Prostate gland (tissue), 2 donors: ENCODE results near the gene TMEM250.

Experiments used
- POLR2A ChIP-seq: fragments of 450-650 bp; IDR thresholded peaks from one replicate; pipeline ENCODE4 v1.6.1; 2016; ENCODE audit warnings: antibody characterized with exemption, mild to moderate bottlenecking
- POLR2AphosphoS5 ChIP-seq: sonication (generic); formaldehyde crosslinking; IDR thresholded peaks from one replicate; pipeline ENCODE4 v1.6.1; 2017; ENCODE audit warnings: antibody characterized with exemption
- TF ChIP-seq, protein P1 (sequence below), 4 experiments: fragments of 200-600 bp in 2 of 4; fragments of 450-650 bp in 2 of 4; sonication (generic) in 2 of 4; IDR thresholded peaks; 1 replicate in 3 of 4; 2 replicates in 1 of 4; pipeline ENCODE4 v1.5.1; 2016 to 2019; ENCODE audit warnings: antibody characterized with exemption in 4 of 4, mild to moderate bottlenecking in 2 of 4, moderate library complexity in 2 of 4

DNA sequence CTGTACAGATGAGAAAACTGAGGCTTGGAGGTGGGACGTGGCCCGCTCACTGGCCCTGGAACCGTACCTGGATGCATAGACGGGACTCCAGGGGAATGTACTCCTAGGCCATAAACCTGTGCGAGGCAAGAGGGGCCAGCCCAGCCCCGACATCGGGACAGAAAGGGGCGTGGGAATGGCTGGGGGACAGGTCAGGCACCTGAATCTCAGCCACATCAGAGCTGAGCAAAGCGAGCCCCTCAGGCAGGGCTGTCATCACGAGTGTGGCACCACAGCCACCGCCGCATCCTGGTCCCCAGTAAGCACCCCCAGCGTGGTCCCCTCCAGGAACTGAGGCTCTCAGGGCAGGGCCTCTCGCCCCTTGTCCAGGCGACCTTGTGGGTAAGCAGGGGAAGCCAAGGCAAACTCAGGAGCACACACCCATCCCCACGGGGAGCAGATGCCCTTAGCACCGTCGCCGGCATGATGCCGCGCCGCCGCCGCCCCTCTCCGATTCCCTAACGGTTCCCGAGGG is 40.1 kb downstream of the TMEM250 start:
- TF ChIP-seq, protein P1, sequence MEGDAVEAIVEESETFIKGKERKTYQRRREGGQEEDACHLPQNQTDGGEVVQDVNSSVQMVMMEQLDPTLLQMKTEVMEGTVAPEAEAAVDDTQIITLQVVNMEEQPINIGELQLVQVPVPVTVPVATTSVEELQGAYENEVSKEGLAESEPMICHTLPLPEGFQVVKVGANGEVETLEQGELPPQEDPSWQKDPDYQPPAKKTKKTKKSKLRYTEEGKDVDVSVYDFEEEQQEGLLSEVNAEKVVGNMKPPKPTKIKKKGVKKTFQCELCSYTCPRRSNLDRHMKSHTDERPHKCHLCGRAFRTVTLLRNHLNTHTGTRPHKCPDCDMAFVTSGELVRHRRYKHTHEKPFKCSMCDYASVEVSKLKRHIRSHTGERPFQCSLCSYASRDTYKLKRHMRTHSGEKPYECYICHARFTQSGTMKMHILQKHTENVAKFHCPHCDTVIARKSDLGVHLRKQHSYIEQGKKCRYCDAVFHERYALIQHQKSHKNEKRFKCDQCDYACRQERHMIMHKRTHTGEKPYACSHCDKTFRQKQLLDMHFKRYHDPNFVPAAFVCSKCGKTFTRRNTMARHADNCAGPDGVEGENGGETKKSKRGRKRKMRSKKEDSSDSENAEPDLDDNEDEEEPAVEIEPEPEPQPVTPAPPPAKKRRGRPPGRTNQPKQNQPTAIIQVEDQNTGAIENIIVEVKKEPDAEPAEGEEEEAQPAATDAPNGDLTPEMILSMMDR (IDR thresholded peaks at IDR 0.05): no peak
- no peak for TF ChIP-seq POLR2AphosphoS5
- TF ChIP-seq POLR2A: no peak
